Measurements from ENCODE around the gene SCAMP2.

Gene SCAMP2

DNA sequence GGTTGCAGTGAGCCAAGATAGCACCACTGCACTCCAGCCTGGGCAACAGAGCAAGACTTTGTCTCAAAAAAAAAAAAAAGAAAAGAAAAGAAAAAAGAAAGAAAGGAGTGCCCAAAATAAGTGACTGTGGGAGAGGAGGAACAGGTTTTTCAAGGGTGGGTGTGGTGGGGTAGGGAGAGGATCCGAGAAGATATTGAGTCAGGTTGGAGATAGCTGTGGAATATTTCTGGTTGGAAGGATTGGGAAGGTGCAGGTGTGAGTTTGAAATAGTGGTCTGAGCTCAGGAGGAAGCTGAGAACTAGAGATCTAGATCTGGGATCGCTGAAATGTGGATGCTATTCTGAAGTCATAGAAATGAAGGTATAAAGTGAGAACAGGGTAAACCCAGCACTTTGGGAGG is 7.8 kb downstream of the SCAMP2 start:
- H4K20me1 ChIP-seq (ENCODE audit: insufficient read depth, low read length): peaks cover 23% of the 10 kb centered on the region
- no peak overlapping the region for H3K27ac ChIP-seq (ENCODE audit: low read length)
- peaks cover 51% of the 10 kb centered on the region for H3K4me1 ChIP-seq (ENCODE audit: low read length)
- H3K27me3 ChIP-seq (ENCODE audit: low read depth, low read length): no peaks in the 10 kb centered on the region
- H3K36me3 ChIP-seq (replicated peaks; ENCODE audit: low read depth, low read length): peaks cover 47% of the 10 kb centered on the region
- H2AFZ ChIP-seq (ENCODE audit: low read depth, low read length): no peak overlapping the region
- H3K79me2 ChIP-seq (ENCODE audit: low read length): peaks cover 92% of the 10 kb centered on the region
- no peak overlapping the region for H3K4me3 ChIP-seq (ENCODE audit: low read length)
- H3K9ac ChIP-seq (ENCODE audit: low read length): no peak overlapping the region
- peaks cover 11% of the 10 kb centered on the region; the same call in 1 of the 2 replicates for H3K9me3 ChIP-seq (ENCODE audit: insufficient read depth, low read length)
- TF ChIP-seq EZH2phosphoT487 (IDR thresholded peaks at IDR 0.05; ENCODE audit: low read depth): no peak
- TF ChIP-seq, protein P1, sequence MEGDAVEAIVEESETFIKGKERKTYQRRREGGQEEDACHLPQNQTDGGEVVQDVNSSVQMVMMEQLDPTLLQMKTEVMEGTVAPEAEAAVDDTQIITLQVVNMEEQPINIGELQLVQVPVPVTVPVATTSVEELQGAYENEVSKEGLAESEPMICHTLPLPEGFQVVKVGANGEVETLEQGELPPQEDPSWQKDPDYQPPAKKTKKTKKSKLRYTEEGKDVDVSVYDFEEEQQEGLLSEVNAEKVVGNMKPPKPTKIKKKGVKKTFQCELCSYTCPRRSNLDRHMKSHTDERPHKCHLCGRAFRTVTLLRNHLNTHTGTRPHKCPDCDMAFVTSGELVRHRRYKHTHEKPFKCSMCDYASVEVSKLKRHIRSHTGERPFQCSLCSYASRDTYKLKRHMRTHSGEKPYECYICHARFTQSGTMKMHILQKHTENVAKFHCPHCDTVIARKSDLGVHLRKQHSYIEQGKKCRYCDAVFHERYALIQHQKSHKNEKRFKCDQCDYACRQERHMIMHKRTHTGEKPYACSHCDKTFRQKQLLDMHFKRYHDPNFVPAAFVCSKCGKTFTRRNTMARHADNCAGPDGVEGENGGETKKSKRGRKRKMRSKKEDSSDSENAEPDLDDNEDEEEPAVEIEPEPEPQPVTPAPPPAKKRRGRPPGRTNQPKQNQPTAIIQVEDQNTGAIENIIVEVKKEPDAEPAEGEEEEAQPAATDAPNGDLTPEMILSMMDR (IDR thresholded peaks at IDR 0.05; ENCODE audit: low read depth, low read length): no peak
- no peak overlapping the region for H3K4me2 ChIP-seq (ENCODE audit: low read length)

DNA sequence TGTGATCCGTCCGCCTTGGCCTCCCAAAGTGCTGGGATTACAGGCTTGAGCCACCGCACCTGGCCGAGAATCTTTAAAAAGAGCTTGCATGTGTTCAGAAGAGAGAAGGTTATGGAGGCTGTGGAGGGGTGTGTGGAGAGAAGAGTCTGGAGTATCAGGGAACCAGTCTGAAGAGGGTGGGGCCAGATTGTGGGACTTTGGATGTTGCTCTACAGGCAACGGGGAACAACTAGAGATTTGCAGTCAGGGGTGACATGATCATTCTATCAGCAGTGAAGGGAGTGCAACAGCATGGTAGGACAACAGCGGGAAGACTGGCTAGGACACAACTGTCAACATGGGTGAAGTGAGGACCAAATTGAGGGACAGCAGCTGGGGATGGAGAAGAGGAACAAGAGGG is 8.9 kb downstream of the SCAMP2 start:
- Histone ChIP-seq H3K9me3 (ENCODE audit: insufficient read depth, low read length) (peaks cover 11% of the 10 kb centered on the region; the same call in 1 of the 2 replicates), H3K4me1 (ENCODE audit: low read length) (peaks cover 51% of the 10 kb centered on the region), H3K79me2 (ENCODE audit: low read length) (peaks cover 96% of the 10 kb centered on the region), H3K27ac (ENCODE audit: low read length) (no peak overlapping the region), H2AFZ (ENCODE audit: low read depth, low read length) (no peak overlapping the region), H3K27me3 (ENCODE audit: low read depth, low read length) (no peaks in the 10 kb centered on the region), H3K4me3 (ENCODE audit: low read length) (no peak overlapping the region), H4K20me1 (ENCODE audit: insufficient read depth, low read length) (peaks cover 23% of the 10 kb centered on the region), H3K9ac (ENCODE audit: low read length) (no peak overlapping the region), H3K4me2 (ENCODE audit: low read length) (no peak overlapping the region), H3K36me3 (replicated peaks; ENCODE audit: low read depth, low read length) (peaks cover 45% of the 10 kb centered on the region)
- TF ChIP-seq EZH2phosphoT487 (IDR thresholded peaks at IDR 0.05; ENCODE audit: low read depth): no peak
- TF ChIP-seq, protein P1 (IDR thresholded peaks at IDR 0.05; ENCODE audit: low read depth, low read length): no peak

DNA sequence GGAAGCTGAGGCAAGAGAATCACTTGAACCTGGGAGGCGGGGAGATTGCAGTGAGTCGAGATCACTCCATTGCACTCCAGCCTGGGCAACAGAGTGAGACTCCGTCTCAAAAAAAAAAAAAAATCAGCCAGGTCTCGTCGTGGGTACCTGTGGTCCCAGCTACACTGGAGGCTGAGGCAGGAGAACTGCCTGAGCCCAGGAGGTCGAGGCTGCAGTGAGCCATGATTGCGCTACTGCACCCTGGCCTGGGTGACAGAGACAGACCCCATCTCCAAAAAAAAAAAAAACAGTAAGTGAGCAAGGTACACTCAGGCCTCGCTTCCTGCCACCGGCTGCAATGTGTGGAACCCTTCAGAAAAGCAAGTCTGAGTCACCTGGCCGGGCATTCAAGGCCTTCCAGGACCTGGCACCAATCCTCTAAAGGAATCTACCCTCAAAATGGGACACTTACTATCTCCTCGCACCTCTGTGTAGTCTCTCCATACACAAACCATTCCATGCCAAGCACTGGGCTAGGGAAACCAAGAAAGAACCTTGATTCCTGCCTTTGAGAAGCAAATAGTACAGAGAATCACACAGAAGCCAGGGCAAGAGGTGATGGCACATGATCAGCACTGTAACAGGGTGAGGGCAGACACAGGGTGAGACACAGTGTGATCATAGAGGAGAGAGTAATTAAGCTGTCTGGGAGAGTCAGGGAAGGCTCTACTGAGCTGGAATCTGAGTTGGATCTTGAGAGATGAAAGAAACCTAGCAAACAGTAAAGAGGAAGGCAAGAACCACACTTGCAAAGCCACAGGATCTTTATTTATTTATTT is 9.7 kb downstream of the SCAMP2 start:
- peaks cover 37% of the 10 kb centered on the region for H3K36me3 ChIP-seq (replicated peaks; ENCODE audit: low read depth, low read length)
- H3K4me3 ChIP-seq (ENCODE audit: low read length): no peak overlapping the region
- peaks cover 51% of the 10 kb centered on the region for H3K4me1 ChIP-seq (ENCODE audit: low read length)
- H4K20me1 ChIP-seq (ENCODE audit: insufficient read depth, low read length): peaks cover 23% of the 10 kb centered on the region
- peaks cover 96% of the 10 kb centered on the region for H3K79me2 ChIP-seq (ENCODE audit: low read length)
- H3K9ac ChIP-seq (ENCODE audit: low read length): no peak overlapping the region
- H3K9me3 ChIP-seq (ENCODE audit: insufficient read depth, low read length): peaks cover 11% of the 10 kb centered on the region; the same call in 1 of the 2 replicates
- H3K27me3 ChIP-seq (ENCODE audit: low read depth, low read length): no peaks in the 10 kb centered on the region
- TF ChIP-seq, protein P1 (IDR thresholded peaks at IDR 0.05; ENCODE audit: low read depth, low read length): no peak
- TF ChIP-seq EZH2phosphoT487 (IDR thresholded peaks at IDR 0.05; ENCODE audit: low read depth): no peak
- no peak overlapping the region for H3K4me2 ChIP-seq (ENCODE audit: low read length)
- H2AFZ ChIP-seq (ENCODE audit: low read depth, low read length): no peak overlapping the region
- H3K27ac ChIP-seq (ENCODE audit: low read length): peak overlapping the region; percentile 51

DNA sequence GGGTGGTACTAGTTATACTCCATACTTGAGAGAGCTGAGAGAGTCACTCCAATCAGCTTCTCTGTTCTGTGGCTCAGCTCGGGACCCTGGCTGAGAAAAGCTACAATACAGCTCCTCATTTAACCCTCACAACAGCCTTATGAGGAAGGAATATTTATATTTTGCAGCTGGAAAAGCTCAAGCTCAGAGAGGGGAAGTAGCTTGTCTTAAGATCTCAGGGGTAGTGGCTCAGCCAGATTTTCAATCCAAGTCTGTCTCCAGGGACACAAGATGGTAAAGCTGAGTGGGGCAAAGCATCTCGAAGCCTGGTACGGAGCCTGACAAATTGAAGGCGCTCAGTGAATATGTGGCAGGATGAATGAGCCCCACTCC is 14.8 kb downstream of the SCAMP2 start:
- Histone ChIP-seq H3K4me1 (ENCODE audit: low read length) (peaks cover 70% of the 10 kb centered on the region), H3K27me3 (ENCODE audit: low read depth, low read length) (no peaks in the 10 kb centered on the region), H3K9ac (ENCODE audit: low read length) (peak overlapping the region; percentile 73), H3K36me3 (replicated peaks; ENCODE audit: low read depth, low read length) (peaks cover 14% of the 10 kb centered on the region), H4K20me1 (ENCODE audit: insufficient read depth, low read length) (0 out of 2 replicates have a peak, but pooled peaks cover under 1% of the 10 kb centered on the region), H3K79me2 (ENCODE audit: low read length) (peaks cover 92% of the 10 kb centered on the region), H2AFZ (ENCODE audit: low read depth, low read length) (no peak overlapping the region), H3K9me3 (ENCODE audit: insufficient read depth, low read length) (no peaks in the 10 kb centered on the region), H3K27ac (ENCODE audit: low read length) (peak overlapping the region; percentile 95), H3K4me2 (ENCODE audit: low read length) (peak overlapping the region; percentile 71), H3K4me3 (ENCODE audit: low read length) (peak overlapping the region; percentile 34; the same call in 1 of the 2 replicates)
- no peak for TF ChIP-seq EZH2phosphoT487 (IDR thresholded peaks at IDR 0.05; ENCODE audit: low read depth)
- TF ChIP-seq, protein P1 (IDR thresholded peaks at IDR 0.05; ENCODE audit: low read depth, low read length): no peak
